ENCODE data around the gene IL21R.
"Not testable (repeated sequence)": the region's sequence is repeated elsewhere in the genome, so short reads cannot be mapped to it uniquely, and the experiment has no call there.

IL21R gene

DNA sequence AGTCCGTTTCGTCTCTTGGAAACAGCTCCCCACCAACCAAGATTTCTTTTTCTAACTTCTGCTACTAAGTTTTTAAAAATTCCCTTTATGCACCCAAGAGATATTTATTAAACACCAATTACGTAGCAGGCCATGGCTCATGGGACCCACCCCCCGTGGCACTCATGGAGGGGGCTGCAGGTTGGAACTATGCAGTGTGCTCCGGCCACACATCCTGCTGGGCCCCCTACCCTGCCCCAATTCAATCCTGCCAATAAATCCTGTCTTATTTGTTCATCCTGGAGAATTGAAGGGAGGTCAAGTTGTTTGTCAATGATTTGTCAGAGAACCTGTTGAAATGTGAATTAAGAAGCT lies 48.2 kb downstream of the IL21R start (continued):
- TF ChIP-seq, protein P1, sequence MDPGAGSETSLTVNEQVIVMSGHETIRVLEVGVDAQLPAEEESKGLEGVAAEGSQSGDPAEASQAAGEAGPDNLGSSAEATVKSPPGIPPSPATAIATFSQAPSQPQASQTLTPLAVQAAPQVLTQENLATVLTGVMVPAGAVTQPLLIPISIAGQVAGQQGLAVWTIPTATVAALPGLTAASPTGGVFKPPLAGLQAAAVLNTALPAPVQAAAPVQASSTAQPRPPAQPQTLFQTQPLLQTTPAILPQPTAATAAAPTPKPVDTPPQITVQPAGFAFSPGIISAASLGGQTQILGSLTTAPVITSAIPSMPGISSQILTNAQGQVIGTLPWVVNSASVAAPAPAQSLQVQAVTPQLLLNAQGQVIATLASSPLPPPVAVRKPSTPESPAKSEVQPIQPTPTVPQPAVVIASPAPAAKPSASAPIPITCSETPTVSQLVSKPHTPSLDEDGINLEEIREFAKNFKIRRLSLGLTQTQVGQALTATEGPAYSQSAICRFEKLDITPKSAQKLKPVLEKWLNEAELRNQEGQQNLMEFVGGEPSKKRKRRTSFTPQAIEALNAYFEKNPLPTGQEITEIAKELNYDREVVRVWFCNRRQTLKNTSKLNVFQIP (CRISPR knock-in tag; IDR thresholded peaks at IDR 0.05; ENCODE audit: borderline replicate concordance, low read depth): no peak

DNA sequence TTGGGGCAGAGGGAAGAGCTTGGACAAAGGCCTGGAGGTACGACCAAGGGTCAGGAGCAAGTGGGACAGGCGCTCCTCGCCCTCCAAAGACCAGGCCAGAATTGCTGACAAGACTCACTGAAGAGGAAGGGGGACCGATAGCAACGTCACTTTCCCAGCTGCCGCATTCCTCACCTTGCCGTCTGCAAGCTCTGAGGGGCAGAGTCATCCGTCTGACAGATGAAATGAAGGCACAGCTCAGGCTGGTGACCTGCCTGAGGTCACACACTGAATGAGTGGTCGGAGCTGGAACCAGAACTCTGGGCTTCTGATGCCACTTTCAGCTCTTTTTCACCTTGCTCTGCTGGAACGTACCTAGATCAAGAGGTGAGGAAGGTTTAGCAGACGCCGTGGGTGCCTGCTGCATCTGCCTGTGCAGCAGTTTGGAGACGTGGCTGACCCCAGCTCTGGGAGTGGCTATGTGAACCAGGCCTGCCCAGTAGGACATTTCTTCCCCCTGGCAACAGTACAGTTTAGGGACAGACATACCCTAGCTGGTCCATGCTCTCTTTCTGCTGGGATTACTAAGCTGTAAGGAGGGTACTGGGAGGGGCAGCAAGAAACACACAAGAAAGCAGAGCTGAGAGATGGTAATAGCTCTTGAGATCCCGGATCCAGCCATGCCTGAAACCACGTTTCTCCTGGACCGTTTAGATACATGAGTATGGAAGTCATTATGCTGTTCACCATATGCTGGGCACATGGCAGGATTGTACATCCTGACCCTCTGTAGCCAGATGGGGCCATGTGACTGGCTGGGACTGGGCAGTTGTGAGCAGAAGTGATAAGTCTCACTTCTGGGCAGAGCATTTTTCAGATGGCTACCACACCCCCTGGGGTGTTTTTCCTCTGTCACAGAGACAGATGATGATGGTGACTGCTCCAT lies 50.9 kb downstream of the IL21R start:
- TF ChIP-seq ZFP3 (CRISPR knock-in tag; IDR thresholded peaks at IDR 0.05) (no peak), ZC3H10 (CRISPR knock-in tag; IDR thresholded peaks at IDR 0.05) (no peak), TCF4 (CRISPR knock-in tag; IDR thresholded peaks at IDR 0.05; ENCODE audit: borderline replicate concordance) (no peak), OSR1 (CRISPR knock-in tag; IDR thresholded peaks at IDR 0.05) (no peak), SNAI2 (CRISPR knock-in tag; IDR thresholded peaks at IDR 0.05) (no peak), CSDC2 (CRISPR knock-in tag; IDR thresholded peaks at IDR 0.05) (no peak), ESRRG (CRISPR knock-in tag; IDR thresholded peaks at IDR 0.05) (no peak)
- TF ChIP-seq, protein P2, sequence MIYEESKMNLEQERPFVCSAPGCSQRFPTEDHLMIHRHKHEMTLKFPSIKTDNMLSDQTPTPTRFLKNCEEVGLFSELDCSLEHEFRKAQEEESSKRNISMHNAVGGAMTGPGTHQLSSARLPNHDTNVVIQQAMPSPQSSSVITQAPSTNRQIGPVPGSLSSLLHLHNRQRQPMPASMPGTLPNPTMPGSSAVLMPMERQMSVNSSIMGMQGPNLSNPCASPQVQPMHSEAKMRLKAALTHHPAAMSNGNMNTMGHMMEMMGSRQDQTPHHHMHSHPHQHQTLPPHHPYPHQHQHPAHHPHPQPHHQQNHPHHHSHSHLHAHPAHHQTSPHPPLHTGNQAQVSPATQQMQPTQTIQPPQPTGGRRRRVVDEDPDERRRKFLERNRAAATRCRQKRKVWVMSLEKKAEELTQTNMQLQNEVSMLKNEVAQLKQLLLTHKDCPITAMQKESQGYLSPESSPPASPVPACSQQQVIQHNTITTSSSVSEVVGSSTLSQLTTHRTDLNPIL (CRISPR knock-in tag; IDR thresholded peaks at IDR 0.05; ENCODE audit: low read depth): no peak
- ATAC-seq: no peak

DNA sequence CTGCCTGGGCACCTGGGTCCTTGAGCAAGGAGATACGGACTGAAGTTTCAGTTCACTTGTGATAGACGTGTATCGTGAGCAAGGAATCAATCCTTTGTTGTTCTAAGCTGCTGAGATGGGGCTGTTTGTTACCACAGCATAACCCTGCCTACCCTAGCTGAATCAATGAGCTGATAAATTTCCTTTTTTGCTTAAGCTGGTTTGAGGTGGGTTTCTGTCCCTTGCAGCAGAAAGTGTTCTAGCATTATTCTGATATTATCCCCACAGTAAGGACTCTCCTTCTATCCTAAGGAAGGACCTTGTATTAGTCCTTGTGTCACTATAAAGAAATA lies 51.5 kb downstream of the IL21R start:
- TF ChIP-seq, protein P1 (CRISPR knock-in tag; IDR thresholded peaks at IDR 0.05; ENCODE audit: borderline replicate concordance, low read depth): no peak
- TF ChIP-seq ZFP3 (CRISPR knock-in tag; IDR thresholded peaks at IDR 0.05) (no peak), ZNF8 (CRISPR knock-in tag; IDR thresholded peaks at IDR 0.05) (no peak), PPARA (CRISPR knock-in tag; IDR thresholded peaks at IDR 0.05; ENCODE audit: borderline replicate concordance) (no peak), CSDC2 (CRISPR knock-in tag; IDR thresholded peaks at IDR 0.05) (no peak)
- ATAC-seq: no peak

DNA sequence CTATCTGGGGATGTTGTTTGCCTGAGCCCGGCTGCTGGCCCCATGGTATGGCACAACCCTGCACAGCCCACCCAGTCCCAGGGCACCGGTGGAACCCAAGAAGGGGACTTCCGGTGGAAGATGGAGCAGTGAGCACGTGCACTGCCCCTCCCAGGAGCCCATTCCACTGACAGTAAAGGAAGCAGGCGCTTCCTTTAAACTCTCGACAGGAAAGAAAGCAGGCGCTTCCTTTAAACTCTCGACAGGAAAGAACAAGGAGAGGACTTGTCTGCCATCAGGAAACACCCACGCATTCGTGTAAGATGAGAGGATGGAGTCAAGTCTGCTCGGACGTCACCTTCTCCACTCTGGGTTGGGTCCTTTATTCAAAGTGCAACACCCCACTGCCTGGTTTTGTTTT lies 53.7 kb downstream of the IL21R start:
- TF ChIP-seq ARNTL (CRISPR knock-in tag; IDR thresholded peaks at IDR 0.05; ENCODE audit: borderline replicate concordance, low read depth) (no peak), ZC3H10 (CRISPR knock-in tag; IDR thresholded peaks at IDR 0.05) (no peak), BACH2 (CRISPR knock-in tag; IDR thresholded peaks at IDR 0.05; ENCODE audit: borderline replicate concordance) (no peak), ESRRG (CRISPR knock-in tag; IDR thresholded peaks at IDR 0.05) (no peak), SNAI2 (CRISPR knock-in tag; IDR thresholded peaks at IDR 0.05) (no peak), RARB (CRISPR knock-in tag; IDR thresholded peaks at IDR 0.05) (no peak)
- TF ChIP-seq, protein P2 (CRISPR knock-in tag; IDR thresholded peaks at IDR 0.05; ENCODE audit: low read depth): no peak
- TF ChIP-seq, protein P1 (CRISPR knock-in tag; IDR thresholded peaks at IDR 0.05; ENCODE audit: borderline replicate concordance, low read depth): no peak
- TF ChIP-seq, protein P3, sequence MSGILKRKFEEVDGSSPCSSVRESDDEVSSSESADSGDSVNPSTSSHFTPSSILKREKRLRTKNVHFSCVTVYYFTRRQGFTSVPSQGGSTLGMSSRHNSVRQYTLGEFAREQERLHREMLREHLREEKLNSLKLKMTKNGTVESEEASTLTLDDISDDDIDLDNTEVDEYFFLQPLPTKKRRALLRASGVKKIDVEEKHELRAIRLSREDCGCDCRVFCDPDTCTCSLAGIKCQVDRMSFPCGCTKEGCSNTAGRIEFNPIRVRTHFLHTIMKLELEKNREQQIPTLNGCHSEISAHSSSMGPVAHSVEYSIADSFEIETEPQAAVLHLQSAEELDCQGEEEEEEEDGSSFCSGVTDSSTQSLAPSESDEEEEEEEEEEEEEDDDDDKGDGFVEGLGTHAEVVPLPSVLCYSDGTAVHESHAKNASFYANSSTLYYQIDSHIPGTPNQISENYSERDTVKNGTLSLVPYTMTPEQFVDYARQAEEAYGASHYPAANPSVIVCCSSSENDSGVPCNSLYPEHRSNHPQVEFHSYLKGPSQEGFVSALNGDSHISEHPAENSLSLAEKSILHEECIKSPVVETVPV (CRISPR knock-in tag; IDR thresholded peaks at IDR 0.05): no peak
- no peak for ATAC-seq

DNA sequence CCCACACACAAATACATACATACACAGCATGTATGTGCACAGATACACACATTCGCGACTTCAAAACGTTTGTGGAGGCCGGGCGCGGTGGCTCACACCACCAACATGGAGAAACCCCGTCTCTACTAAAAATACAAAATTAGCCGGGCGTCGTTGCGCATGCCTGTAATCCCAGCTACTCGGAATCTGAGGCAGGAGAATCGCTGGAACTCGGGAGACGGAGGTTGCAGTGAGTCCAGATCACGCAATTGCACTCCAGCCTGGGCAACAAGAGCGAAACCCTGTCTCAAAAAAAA lies 55.6 kb downstream of the IL21R start:
- ATAC-seq: not testable (repeated sequence)
